Lung (tissue), 12 donors: ENCODE results near the gene C12orf60. TPM values are rescaled to one million over a fixed set of nuclear protein-coding genes. Genes with fewer than 3 reads are reported as not detected.
"Not testable (repeated sequence)": the region's sequence is repeated elsewhere in the genome, so short reads cannot be mapped to it uniquely, and the experiment has no call there.

Source experiments
- ATAC-seq: fragments of 200-7000 bp; cut with Tn5 transposase; one replicate; pipeline ENCODE4 v1.9.1; 2020; ENCODE audit warnings: moderate number of reproducible peaks; ENCODE audit not compliant: insufficient read depth, low FRiP score
- DNase-seq, 3 donors: peaks; one replicate each; pipeline ENCODE4 v3.0.0-alpha.2; 2013 to 2017
- H3K27ac ChIP-seq, 2 donors: one replicate each; pipeline ENCODE4 v1.5.1; 2013; ENCODE audit warnings: mild to moderate bottlenecking in 2 of 2, moderate library complexity in 2 of 2, control low read depth in 1 of 2, inconsistent platforms in 1 of 2, low read depth in 1 of 2, low read length in 1 of 2
- H3K27me3 ChIP-seq, 3 donors: one replicate each; pipeline ENCODE4 v1.5.1; 2013; ENCODE audit warnings: low read length in 2 of 3; ENCODE audit not compliant: control insufficient read depth in 3 of 3, insufficient read depth in 3 of 3
- H3K36me3 ChIP-seq, 4 donors: one replicate each; pipeline ENCODE4 v1.5.1; 2013; ENCODE audit warnings: low read length in 4 of 4, mild to moderate bottlenecking in 1 of 4, moderate library complexity in 1 of 4; ENCODE audit not compliant: control insufficient read depth in 4 of 4, insufficient read depth in 4 of 4
- H3K4me1 ChIP-seq, 5 donors: one replicate each; pipeline ENCODE4 v1.5.1; 2013; ENCODE audit warnings: low read length in 5 of 5, mild to moderate bottlenecking in 2 of 5, moderate library complexity in 1 of 5; ENCODE audit not compliant: control insufficient read depth in 5 of 5, insufficient read depth in 5 of 5
- H3K4me3 ChIP-seq: one replicate; pipeline ENCODE4 v1.5.1; 2013; ENCODE audit warnings: mild to moderate bottlenecking, control low read depth, moderate library complexity
- H3K9ac ChIP-seq, 2 donors: one replicate each; pipeline ENCODE4 v1.5.1; 2013; ENCODE audit warnings: low read length in 2 of 2, control low read depth in 1 of 2; ENCODE audit not compliant: insufficient read depth in 1 of 2
- H3K9me3 ChIP-seq, 4 donors: one replicate each; pipeline ENCODE4 v1.5.1; 2013; ENCODE audit warnings: low read length in 3 of 4, mild to moderate bottlenecking in 1 of 4, moderate library complexity in 1 of 4; ENCODE audit not compliant: control insufficient read depth in 4 of 4, insufficient read depth in 3 of 4
- CTCF ChIP-seq: IDR thresholded peaks from 2 replicates; pipeline ENCODE4 v1.5.1; 2012; ENCODE audit warnings: mild to moderate bottlenecking; ENCODE audit errors: control extremely low read depth, extremely low read depth
- WGBS, 2 donors: extraction: QIAGEN DNeasy Blood & Tissue Kit; methylation state at CpG; one replicate each; pipeline ENCODE4 v1.1.7; 2013; 5-methylcytosine and 5-hydroxymethylcytosine counted together
- polyA plus RNA-seq, 2 donors: library from polyadenylated mRNA; stranded (reverse); fragments of 200-250 nt; gene quantifications; one replicate each; pipeline ENCODE4 v1.2.1, GENCODE V29; 2013
- total RNA-seq, 2 donors: library from RNA; depleted of rRNA in 1 of 2; stranded (reverse); fragments of >200 nt in 1 of 2; gene quantifications; one replicate each; pipeline ENCODE4 v1.2.1, GENCODE V29; 2014 to 2021
- donor health status: control.
- donor health status: control.
- donor health status: Bipolar disorder and iron deficiency.
- donor health status: healthy.
- donor health status: DM: yes; HTN: yes; CAD: no.

Gene C12orf60
- total and polyA plus RNA-seq, 4 donors, result 0.55 to 2.4 (median 0.79) TPM

DNA sequence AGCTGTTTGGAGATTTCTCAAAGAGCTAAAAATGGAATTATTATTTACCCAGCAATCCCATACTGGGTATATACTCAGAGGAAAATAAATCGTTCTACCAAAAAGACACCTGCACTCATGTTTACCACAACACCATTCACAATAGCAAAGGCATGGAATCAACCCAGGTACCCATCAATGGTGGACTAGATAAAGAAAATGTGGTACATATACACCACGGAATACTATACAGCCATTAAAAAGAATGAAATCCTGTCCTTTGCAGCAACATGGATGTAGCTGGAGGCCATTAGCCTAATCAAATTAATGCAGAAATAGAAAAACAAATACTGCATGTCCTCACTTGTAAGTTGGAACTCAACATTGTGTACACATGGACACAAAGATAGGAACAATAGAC is 38.1 kb upstream of the C12orf60 start:
- Histone ChIP-seq H3K27ac (no peak overlapping the region), H3K4me3 (no peak overlapping the region), H3K36me3 (peaks cover 0 to 3% (median 0%) of the 10 kb centered on the region in 4 donors), H3K9me3 (peaks cover 0 to 5% (median 1%) of the 10 kb centered on the region in 4 donors), H3K27me3 (no peaks in the 10 kb centered on the region), H3K4me1 (peaks cover 0 to 10% (median 0%) of the 10 kb centered on the region in 5 donors), H3K9ac (no peak overlapping the region)
- ATAC-seq (no peak), DNase-seq (no peak)
- TF ChIP-seq CTCF, result no peak
- 96 to 98% methylated on average over 2 of the region's 2 CpGs for WGBS, 2 donors

GRCh38 chr12:14766020-14766419 is 37.5 kb upstream of the C12orf60 start:
- H3K27ac ChIP-seq, H3K9ac ChIP-seq, H3K4me3 ChIP-seq, DNase-seq, H3K27me3 ChIP-seq, H3K36me3 ChIP-seq, H3K9me3 ChIP-seq, ATAC-seq: not testable (repeated sequence)
- peaks cover 0 to 10% (median 0%) of the 10 kb centered on the region in 5 donors for H3K4me1 ChIP-seq
- WGBS, 2 donors, result 95 to 96% methylated on average over 3 of the region's 3 CpGs

DNA sequence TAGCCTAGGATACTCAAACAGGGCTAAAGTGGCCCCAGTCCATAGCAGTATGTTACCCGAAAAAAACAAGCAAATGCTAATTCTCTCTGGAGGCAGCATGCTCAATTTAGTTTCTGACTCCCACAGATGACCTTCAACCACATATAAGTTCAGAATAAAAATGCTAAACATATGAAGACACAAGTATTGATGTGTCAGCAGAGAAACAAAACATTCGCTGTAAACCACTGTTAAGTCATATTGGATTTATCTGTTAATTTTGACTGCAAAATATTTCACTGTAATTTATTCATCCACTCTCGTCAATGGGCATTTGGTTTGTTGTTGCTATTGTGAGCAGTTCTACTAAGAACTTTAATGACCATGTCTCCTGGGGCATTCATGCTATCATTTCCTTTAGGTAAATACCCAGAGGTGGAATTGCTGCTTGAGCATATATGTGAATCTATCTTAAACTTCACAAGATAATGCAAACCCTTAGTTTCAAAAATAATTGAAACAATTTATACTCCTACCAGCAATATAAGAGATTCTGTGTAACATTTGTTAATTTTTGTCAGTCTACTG is 36.7 kb upstream of the C12orf60 start:
- Histone ChIP-seq H3K4me3 (no peak overlapping the region), H3K36me3 (peaks cover 0 to 3% (median 0%) of the 10 kb centered on the region in 4 donors), H3K9me3 (peaks cover 0 to 2% (median 0%) of the 10 kb centered on the region in 4 donors), H3K27ac (no peak overlapping the region), H3K27me3 (no peaks in the 10 kb centered on the region), H3K4me1 (peaks cover 0 to 12% (median 0%) of the 10 kb centered on the region in 5 donors), H3K9ac (no peak overlapping the region)
- TF ChIP-seq CTCF, result no peak
- DNase-seq, result no peak
- ATAC-seq, result no peak
- WGBS, 2 donors, result 94 to 96% methylated on average over 3 of the region's 3 CpGs

DNA sequence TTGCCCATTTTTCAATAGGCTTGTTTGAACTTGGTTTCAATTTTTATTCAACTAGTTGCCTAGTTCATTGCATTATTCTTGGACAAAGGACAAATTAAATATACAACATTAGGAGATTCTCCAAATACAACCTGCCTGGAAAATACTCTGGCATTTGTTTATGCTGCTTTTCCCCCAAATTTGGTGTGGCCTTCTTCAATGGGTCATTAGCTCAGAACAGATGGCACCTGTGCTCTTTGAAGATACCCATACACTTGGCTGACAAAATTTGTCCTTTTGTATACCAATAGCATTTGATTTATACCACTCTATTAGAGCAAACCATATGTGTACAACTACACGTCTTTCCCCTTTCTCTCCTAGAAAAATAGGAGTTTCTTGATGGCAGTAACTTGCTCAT is 35.9 kb upstream of the C12orf60 start:
- no peak overlapping the region for H3K4me3 ChIP-seq
- ATAC-seq (no peak), DNase-seq (no peak)
- H3K27ac ChIP-seq, result no peak overlapping the region
- peaks cover 0 to 14% (median 0%) of the 10 kb centered on the region in 5 donors for H3K4me1 ChIP-seq
- H3K9me3 ChIP-seq, result no peaks in the 10 kb centered on the region
- H3K9ac ChIP-seq, result no peak overlapping the region
- WGBS, 2 donors, result 80 to 87% methylated on average over 1 of the region's 1 CpG
- H3K36me3 ChIP-seq, result no peaks in the 10 kb centered on the region
- TF ChIP-seq CTCF, result no peak
- no peaks in the 10 kb centered on the region for H3K27me3 ChIP-seq
